ENCODE data around the gene SORCS2.

- TF ChIP-seq JUND (IDR thresholded peaks at IDR 0.05) (no peak), EP300 (IDR thresholded peaks at IDR 0.05; ENCODE audit: borderline replicate concordance in 1 of 2, low read depth in 1 of 2, low read length in 1 of 2) (no peak), MXI1 (IDR thresholded peaks at IDR 0.05; ENCODE audit: low read depth, low read length) (no peak), CTCF (IDR thresholded peaks at IDR 0.05) (no peak), YY1 (IDR thresholded peaks at IDR 0.05; ENCODE audit: low read depth) (no peak), TEAD4 (IDR thresholded peaks at IDR 0.05; ENCODE audit: borderline replicate concordance, insufficient read depth) (no peak), REST (IDR thresholded peaks at IDR 0.05; ENCODE audit: low read depth, low read length) (no peak)
These were observed 403.7 kb downstream of the SORCS2 start for GRCh38 chr4:7595934-7596461.

Measured in SK-N-SH (cell line).